Measurements from ENCODE around the gene BRD4.

- TF ChIP-seq BCL11A (tag by site-specific recombination; IDR thresholded peaks at IDR 0.05; ENCODE audit: low read depth), result no peak
- TF ChIP-seq, protein P1, sequence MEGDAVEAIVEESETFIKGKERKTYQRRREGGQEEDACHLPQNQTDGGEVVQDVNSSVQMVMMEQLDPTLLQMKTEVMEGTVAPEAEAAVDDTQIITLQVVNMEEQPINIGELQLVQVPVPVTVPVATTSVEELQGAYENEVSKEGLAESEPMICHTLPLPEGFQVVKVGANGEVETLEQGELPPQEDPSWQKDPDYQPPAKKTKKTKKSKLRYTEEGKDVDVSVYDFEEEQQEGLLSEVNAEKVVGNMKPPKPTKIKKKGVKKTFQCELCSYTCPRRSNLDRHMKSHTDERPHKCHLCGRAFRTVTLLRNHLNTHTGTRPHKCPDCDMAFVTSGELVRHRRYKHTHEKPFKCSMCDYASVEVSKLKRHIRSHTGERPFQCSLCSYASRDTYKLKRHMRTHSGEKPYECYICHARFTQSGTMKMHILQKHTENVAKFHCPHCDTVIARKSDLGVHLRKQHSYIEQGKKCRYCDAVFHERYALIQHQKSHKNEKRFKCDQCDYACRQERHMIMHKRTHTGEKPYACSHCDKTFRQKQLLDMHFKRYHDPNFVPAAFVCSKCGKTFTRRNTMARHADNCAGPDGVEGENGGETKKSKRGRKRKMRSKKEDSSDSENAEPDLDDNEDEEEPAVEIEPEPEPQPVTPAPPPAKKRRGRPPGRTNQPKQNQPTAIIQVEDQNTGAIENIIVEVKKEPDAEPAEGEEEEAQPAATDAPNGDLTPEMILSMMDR (tag by site-specific recombination; IDR thresholded peaks at IDR 0.05), result no peak
- TF ChIP-seq, protein P2, sequence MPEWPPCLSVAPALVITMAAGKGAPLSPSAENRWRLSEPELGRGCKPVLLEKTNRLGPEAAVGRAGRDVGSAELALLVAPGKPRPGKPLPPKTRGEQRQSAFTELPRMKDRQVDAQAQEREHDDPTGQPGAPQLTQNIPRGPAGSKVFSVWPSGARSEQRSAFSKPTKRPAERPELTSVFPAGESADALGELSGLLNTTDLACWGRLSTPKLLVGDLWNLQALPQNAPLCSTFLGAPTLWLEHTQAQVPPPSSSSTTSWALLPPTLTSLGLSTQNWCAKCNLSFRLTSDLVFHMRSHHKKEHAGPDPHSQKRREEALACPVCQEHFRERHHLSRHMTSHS (tag by site-specific recombination; IDR thresholded peaks at IDR 0.05), result no peak
- no peak for TF ChIP-seq KLF16 (tag by site-specific recombination; IDR thresholded peaks at IDR 0.05)
- TF ChIP-seq, protein P3, sequence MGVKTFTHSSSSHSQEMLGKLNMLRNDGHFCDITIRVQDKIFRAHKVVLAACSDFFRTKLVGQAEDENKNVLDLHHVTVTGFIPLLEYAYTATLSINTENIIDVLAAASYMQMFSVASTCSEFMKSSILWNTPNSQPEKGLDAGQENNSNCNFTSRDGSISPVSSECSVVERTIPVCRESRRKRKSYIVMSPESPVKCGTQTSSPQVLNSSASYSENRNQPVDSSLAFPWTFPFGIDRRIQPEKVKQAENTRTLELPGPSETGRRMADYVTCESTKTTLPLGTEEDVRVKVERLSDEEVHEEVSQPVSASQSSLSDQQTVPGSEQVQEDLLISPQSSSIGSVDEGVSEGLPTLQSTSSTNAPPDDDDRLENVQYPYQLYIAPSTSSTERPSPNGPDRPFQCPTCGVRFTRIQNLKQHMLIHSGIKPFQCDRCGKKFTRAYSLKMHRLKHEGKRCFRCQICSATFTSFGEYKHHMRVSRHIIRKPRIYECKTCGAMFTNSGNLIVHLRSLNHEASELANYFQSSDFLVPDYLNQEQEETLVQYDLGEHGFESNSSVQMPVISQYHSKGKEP (tag by site-specific recombination; IDR thresholded peaks at IDR 0.05), result no peak
- TF ChIP-seq ZNF548 (tag by site-specific recombination; IDR thresholded peaks at IDR 0.05), result no peak
- TF ChIP-seq MYNN (tag by site-specific recombination; IDR thresholded peaks at IDR 0.05; ENCODE audit: borderline replicate concordance), result no peak
Observed at GRCh38 chr19:15237759-15238638, 94.3 kb downstream of the BRD4 start.

Data from HEK293 (cell line).